Fibroblast of mammary gland (primary cell): Measurements from ENCODE around the gene CHERP.
"Not testable (repeated sequence)": the region's sequence is repeated elsewhere in the genome, so short reads cannot be mapped to it uniquely, and the experiment has no call there.

ENCODE experiments used
- DNase-seq: peaks from one replicate; pipeline ENCODE4 v3.0.0-alpha.2; 2010; ENCODE audit warnings: low read depth
- H3K4me3 ChIP-seq: 2 replicates; pipeline ENCODE4 v1.5.1; 2011; ENCODE audit warnings: low read depth, mild to moderate bottlenecking, low read length, moderate library complexity; ENCODE audit not compliant: control insufficient read depth
- TF ChIP-seq, protein P1 (sequence below): conservative IDR thresholded peaks from 2 replicates; pipeline ENCODE4 v1.5.1; 2011; ENCODE audit warnings: low read depth, low read length, inconsistent platforms; ENCODE audit not compliant: control insufficient read depth, insufficient read depth

CHERP gene

DNA sequence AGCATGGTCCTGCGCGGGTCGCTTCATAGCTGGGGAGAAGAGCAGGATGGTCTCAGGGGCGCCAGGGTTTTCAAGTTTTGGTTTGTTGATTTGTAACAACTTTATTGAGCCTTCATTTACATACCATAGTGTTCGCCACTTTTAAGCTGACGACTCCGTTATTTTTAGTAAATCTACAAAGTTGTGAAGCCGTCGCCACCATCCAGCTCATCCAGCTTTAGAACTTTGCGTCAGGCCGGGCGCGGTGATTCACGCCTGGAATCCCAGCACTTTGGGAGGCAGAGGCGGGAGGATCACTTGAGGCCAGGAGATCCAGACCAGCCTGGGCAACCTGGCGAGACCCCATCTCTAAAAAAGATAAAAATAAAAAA lies 45.6 kb downstream of the CHERP start:
- H3K4me3 ChIP-seq = peak overlapping the region; percentile 73
- TF ChIP-seq, protein P1, sequence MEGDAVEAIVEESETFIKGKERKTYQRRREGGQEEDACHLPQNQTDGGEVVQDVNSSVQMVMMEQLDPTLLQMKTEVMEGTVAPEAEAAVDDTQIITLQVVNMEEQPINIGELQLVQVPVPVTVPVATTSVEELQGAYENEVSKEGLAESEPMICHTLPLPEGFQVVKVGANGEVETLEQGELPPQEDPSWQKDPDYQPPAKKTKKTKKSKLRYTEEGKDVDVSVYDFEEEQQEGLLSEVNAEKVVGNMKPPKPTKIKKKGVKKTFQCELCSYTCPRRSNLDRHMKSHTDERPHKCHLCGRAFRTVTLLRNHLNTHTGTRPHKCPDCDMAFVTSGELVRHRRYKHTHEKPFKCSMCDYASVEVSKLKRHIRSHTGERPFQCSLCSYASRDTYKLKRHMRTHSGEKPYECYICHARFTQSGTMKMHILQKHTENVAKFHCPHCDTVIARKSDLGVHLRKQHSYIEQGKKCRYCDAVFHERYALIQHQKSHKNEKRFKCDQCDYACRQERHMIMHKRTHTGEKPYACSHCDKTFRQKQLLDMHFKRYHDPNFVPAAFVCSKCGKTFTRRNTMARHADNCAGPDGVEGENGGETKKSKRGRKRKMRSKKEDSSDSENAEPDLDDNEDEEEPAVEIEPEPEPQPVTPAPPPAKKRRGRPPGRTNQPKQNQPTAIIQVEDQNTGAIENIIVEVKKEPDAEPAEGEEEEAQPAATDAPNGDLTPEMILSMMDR = no peak
- peak; percentile 69 for DNase-seq

DNA sequence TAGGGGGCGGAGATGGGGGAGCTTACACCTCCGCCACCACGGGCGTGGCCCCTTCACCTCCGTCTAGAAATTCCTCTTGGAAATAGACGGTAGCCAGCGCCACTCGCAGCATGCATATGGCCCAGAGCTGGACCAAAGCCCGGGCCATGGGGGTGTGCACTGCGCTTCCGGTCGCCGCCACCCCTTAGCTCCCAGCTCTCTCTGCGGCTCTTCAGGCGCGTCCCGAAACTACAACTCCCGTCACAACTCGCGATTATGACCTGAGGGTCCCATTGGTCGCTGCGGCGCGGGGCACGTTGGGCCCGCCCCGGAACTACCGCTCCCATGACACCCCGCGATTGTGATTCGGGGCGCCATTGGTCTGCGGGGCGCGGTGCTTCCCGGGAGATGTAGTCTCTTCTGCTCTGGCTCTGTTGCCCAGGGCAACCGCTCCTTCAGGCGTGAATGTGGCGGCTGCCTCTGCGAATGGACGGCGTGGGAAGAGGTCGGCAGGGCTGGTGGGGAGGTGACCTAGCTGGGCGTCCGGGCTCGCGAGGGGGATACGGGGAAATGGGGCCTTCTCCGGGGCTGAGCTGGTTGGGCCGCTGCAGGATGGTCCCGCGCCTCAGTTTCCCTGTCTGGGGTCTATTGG lies 46.1 kb downstream of the CHERP start, which contains the start of the genes C19orf44 and CALR3:
Gene C19orf44 (plus strand): TSS at position 413 of the 631 bp plus-strand sequence. CDS start 4,399 bp downstream, outside the sequence.
Gene CALR3 (minus strand): TSS at position 186 of the 631 bp plus-strand sequence. CDS start 38 bp downstream, at position 148.
- peak; percentile 97 for DNase-seq
- TF ChIP-seq, protein P1 = no peak
- H3K4me3 ChIP-seq = peak within 1 kb of the TSS; percentile 73

DNA sequence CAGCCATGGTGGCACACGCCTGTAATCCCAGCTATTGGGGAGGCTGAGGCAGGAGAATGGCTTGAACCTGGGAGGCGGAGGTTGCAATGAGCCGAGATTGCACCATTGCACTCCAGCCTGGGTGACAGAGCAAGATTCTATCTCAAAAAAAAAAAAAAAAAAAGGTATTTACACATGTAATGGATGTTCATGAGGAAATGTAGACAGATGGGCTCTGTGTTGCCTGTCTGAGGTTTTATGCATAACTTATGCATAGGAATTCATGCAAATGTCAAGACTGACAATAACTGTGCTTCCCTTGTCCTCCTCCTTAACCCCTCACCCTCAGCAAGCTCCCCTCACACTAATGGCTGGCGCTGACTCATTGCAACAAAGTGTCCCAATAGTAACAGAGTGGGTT lies 55.8 kb downstream of the CHERP start:
- not testable (repeated sequence) for H3K4me3 ChIP-seq, DNase-seq

DNA sequence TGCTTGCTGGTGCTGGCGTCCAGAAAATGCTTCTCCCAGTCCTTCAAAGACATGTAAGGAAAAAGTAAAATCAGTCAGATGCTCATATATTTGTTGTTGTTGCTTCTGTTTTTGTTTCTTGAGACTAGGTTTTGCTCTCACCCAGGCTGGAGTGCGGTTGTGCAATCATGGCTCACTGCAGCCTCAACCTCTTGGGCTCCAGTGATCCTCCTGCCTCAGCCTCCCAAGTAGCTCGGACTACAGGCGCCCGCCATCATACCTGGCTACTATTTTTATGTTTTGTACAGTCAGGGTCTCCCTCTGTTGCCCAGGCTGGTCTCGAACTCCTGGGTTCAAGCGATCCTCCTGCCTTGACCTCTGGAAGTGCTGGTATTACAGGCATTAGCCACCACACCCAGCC lies 59.5 kb downstream of the CHERP start:
- TF ChIP-seq, protein P1 = no peak
- DNase-seq = no peak
- H3K4me3 ChIP-seq = no peak overlapping the region

DNA sequence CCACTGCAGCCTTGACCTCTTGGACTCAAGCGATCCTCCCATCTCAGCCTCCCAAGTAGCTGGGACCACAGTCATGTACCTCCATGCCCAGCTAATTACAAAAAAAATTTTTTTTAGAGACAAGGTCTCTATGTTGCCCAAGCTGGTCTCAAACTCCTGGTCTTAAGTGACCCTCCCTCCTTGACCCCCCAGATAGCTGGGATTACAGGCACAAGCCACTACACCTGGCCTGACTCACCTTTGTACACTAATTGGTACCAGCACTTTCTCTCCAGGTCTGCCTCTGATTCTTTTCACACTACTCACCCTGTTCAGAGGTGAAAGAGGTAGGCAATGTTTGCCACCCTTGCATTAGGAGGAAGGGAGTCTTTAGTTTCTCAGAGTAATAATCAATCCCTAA lies 64.9 kb downstream of the CHERP start:
- DNase-seq = no peak
- TF ChIP-seq, protein P1 = no peak
- H3K4me3 ChIP-seq = no peak overlapping the region

DNA sequence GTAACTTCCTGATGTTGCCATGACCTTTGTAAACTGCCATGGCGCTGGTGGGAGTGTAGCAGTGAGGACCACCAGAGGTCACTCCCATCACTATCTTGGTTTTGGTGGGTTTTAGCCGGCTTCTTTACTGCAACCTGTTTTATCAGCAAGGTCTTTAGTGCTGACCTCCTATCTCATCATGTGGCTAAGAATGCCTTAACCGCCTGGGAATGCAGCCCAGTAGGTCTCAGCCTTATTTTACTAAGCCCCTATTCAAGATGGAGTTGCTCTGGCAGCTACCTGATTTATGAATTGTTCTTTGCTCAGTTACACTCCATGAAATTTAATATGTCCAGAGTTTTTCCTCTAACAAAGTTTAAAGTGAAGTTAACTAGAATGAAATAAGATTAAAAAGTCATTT lies 65.8 kb downstream of the CHERP start:
- TF ChIP-seq, protein P1 = no peak
- H3K4me3 ChIP-seq = no peak overlapping the region
- no peak for DNase-seq

DNA sequence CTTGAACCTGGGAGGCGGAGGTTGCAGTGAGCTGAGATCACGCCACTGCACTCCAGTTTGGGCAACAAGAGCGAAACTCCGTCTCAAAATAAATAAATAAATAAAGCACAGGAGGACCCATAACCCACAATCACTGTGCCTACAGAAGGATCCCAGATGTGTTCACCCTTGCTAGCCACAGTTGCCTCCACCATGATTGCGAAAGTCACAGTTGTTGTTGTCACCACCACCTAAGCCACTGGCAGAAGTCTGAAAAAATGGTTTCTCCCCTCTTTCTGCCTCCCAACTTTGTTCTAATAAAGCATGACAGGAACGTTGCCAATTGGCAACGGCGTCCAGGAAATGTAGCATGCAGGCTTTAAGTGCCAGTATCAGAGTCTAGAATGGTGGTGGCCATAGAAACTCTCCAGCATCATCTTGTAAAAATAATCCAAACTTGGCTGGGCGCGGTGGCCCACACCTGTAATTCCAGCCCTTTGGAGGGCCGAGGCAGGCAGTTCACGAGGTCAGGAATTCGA lies 68.3 kb downstream of the CHERP start:
- no peak for DNase-seq
- no peak overlapping the region for H3K4me3 ChIP-seq
- TF ChIP-seq, protein P1 = no peak
